Measurements from ENCODE around the gene PSMD14.

GRCh38 chr2:161352719-161353118 is 44.5 kb downstream of the PSMD14 start:
- TF ChIP-seq POLR2A (IDR thresholded peaks at IDR 0.05) (no peak), CTCF (IDR thresholded peaks at IDR 0.05) (no peak)
